DMS53 treated with DMSO at 0.1 percent for 48 hours (cell line): ENCODE results near the gene MAPKAPK3.
"Not testable (repeated sequence)": the region's sequence is repeated elsewhere in the genome, so short reads cannot be mapped to it uniquely, and the experiment has no call there.

Source experiments
- DNase-seq: peaks from one replicate; lab custom pipeline; 2025; ENCODE audit not compliant: unreplicated experiment; lab: John Stamatoyannopoulos, UW

Gene MAPKAPK3

GRCh38 chr3:50652709-50653108 lies 35.8 kb downstream of the MAPKAPK3 start:
- no peak for DNase-seq

DNA sequence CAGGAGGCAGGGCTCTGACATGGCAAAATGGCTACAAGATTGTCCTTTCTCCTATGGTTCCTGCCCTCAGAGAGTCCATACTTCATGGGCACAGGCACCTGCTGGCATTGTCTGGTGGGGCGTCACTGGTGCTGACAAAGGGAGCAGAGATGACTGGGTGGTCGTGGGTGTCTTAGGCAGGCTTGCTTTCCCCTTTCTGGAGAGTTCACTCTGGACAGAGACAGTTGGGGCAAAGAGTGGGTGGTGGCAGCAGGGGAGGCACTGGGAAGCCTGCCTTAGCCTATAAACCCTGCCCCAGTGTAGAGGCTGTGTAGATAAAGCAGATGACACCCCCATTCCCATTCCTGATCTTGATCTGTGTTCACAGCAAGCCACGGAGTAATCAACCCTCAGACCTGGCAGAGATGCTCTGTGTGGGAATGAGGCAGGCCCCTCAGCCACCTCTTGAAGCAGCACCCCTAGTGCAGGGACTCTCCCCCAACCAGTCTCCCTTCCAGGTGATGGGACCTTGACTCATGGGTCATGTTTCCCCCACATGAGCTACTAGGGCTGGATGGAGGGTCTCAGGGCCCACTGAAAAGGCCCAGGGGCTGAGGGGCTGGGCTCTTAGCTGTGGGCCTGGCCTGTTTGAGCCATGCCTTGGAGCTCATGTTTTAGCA lies 37.1 kb downstream of the MAPKAPK3 start:
- DNase-seq = no peak

DNA sequence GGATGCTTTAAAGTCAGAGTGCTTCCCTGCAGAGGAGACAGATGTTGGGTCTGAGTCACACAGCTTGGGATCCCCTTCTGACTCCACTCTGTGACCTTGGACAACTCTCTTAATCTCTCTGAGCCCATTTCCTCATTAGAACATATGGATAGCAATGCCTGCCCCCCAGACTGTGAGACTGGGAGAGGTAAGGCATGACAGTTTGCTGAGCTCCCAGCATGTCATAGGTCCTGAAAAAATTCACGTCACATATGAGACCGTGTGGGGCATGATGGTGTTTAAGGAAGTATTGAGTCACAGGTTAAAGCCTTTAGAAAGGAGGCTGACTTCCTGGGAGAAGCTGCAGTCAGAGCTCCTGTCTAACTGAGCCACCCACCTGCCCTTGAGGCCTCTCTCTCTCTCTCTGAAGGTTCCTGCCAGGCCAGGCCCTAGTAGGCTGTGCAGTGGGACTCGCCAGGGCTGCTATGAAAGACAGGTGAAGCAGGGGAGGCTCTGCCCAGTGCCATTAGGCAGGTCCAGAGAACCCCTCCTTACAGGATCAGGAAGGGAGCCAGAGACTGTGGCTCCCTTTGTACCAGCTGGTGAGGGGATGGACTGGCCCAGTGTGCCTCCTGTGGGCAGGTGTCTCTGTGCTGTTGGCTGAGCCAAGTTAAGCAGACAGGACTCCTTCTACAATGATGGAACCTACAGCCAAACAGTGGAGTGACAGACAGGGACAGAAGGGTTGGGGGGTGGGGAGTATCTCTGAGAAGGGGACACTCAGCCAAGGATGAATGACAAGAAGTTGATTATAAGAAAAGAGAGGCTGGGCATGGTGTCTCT lies 38.3 kb downstream of the MAPKAPK3 start:
- DNase-seq = no peak

DNA sequence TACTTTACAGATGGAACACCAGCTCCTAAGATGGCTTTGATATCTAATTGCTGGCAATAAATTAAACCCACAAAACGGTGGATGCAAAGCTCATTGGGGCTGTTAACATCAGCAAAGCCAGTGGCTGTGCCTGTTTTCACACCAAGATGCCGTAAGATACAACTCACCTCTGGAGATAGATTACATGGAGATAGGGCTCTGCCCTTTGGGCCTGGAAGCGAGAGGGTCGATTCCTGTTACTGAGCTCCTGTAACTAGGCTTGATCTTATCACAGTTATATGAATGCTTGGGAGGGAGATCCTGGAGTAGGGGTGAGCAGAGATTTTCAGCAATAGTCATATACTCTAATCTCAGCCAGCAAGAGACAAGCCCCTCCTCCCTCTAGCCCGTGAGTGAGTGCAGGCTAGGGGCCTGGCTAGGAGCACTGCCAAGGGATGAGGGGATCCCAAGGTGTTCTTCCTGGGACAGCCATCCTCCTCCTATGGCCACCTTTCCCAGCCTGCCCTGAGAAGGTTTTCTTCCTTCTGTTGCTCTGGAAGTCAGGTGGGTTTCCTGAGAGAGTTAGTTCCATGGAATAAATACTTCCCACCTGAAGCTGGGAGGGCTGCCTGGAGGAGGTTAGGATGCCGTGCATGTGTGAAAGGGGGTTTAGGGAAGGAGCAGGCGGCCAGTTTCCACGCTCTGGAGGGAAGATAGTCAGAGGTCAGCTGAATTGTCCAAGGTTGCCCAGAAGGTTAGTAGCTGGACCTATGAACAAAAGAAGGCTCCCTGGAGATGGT lies 39.7 kb downstream of the MAPKAPK3 start:
- no peak for DNase-seq

- DNase-seq = no peak
Observed at GRCh38 chr3:50657407-50657806, 40.5 kb downstream of the MAPKAPK3 start.

DNA sequence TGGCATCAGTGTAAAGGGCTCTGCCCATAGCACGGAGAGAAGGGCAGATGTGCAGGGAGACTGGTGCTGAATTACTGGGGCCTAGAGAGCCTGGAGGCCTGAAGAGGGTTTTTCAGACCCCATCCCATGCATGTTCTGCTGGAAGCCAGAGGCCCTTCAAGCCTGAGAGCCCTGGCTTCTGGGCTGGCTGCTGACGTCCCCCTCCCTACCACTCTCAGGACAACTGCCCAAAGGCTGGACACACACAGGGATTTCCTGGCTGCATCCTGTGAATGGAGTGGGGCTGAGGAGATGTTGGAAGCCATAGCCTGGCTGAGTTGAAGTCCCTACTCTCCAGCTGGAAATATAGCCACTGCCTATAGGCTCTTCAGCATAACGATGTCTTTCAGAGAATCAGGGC lies 40.9 kb downstream of the MAPKAPK3 start:
- DNase-seq = no peak

DNA sequence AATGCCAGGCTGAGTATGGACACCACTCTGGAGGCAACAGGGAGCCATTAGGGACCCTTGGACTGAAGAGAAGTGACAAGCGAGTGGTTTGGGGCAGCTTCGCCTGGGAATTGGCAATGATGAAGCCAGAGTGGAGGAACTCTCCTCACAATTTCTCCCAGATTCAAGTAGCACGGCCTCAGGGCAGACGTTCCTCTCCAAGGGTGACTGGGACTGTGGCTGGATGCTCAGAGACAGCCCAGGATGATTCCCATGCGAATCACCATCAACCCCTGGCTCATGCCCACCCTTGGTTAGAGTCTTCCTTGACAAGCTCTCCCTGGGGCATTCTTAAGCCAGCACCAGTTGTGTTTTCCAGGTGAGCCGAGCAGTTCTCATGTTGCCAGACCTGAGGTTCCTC lies 41.5 kb downstream of the MAPKAPK3 start:
- no peak for DNase-seq

DNA sequence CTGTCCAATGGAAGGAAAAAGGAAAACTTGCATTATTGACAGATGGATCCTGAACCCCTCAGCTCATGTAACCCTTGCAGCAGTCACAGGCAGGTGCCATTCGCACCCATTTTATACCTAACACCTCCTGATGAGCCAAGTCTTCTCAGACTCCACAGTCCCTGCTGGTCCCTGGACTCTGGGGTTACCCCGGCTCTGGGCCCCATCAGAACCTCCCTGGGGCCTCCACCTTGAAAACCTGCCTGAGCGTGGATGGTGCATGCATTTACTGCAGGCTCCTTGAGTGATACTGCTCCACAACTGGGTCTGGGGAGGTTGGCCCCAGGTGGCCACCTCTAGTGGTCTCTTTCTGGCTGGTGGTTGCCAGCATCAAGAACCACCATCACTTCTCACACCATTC lies 41.9 kb downstream of the MAPKAPK3 start:
- no peak for DNase-seq

DNA sequence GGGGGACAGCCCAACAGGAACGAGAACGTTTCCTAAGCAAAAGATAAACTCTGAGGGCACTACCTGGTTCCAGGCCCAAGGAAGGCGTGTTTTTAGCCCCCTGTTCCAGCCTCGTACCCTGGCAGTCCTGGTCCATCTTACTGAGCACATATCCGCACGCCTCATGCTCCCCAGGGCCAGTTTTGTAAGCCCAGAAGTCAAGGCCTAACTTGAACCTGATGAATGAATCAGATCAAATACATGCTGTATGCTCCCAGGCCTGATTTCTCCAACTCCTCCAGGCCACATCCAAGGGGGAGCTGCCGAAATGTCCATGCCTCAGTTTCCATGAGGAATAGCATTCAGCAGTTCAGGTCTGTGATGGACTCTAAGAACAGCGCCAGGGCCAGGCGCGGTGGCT lies 43.4 kb downstream of the MAPKAPK3 start:
- no peak for DNase-seq

GRCh38 chr3:50661321-50661837 lies 44.4 kb downstream of the MAPKAPK3 start:
- DNase-seq = no peak

DNA sequence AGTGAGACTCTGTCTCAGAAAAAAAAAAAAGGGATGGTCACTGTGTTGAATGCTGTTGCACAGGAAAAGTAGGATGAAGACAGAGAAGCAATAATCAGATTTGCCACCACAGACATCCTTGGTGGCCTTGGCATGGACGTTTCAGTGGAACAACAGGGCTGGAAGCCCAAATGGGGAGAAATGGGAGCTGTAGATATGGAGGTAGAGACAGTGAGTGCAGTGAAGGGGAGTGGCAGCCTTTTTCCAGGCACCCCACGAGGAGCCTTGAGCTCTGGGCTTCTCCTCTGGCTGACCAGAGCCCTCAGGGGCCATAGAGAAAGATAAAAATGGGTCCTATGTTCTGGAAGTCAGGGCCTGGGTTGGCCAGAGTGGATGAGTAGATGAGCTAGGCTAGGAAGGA lies 45.5 kb downstream of the MAPKAPK3 start:
- no peak for DNase-seq

- DNase-seq = no peak
Observed at GRCh38 chr3:50665081-50665840, 48.3 kb downstream of the MAPKAPK3 start.

GRCh38 chr3:50665841-50666115 lies 48.8 kb downstream of the MAPKAPK3 start:
- not testable (repeated sequence) for DNase-seq

DNA sequence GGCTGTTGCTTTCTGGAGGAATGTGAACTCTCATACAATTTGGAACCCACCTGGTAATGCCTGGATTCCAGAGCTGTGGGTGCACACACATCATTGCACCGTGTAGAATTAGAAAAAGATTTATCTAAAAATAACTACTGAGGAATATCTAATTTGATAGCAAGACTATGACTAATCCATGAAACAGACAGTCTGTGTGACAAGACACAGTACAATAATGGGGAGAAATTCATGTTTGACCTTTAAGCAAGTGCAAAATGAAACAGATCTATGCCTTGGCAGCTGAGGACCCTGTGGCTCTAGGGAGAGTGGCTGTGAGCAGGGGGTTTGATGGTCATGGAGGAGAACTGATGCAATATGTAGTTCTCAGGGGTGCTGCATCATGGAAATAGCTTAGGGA lies 49.9 kb downstream of the MAPKAPK3 start:
- DNase-seq = no peak

DNA sequence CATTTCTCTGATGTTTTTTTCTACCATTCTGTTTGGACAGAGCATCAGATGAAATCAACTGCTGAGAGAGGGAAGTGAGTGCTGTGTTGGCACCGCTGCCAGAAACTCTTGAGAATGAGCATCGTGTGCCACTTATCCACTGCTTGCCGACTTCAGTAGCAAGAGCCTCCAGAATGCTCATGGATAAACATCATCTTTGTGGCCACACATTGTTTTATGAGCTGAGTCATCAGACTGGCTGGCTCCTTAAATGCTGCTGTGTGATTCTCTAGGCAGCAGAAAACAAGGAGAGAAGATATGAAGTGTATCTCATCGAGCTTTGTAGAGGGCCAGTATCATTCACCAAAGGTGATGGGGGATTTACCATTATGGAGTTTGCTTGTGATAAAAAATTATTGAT lies 54.4 kb downstream of the MAPKAPK3 start:
- DNase-seq = peak; percentile 60

GRCh38 chr3:50672656-50673055 lies 55.7 kb downstream of the MAPKAPK3 start:
- DNase-seq = no peak

DNA sequence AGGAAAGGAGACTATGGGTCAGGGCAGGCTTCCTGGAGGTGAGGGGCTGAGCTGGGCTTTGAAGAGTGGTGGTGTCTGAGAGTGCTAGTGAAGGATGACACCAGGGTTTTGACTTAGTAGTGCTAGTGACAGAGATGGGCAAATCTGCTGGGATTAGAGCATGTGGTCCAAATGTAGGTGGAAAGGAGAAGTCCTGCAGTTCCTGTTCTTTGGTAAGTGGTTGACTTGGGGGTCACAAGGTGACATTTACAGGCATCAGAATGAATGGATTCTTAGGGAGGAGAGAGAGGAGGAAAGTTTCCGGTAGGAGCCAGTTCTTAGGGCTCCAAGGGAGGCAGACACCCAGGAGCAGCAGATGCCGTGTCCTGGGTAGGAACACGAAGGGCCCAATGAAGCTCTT lies 57.0 kb downstream of the MAPKAPK3 start:
- DNase-seq = no peak

- DNase-seq = peak; percentile 7
Observed at GRCh38 chr3:50674349-50675178, 57.6 kb downstream of the MAPKAPK3 start, which contains the start of gene DOCK3. DOCK3 (plus strand) TSS chr3:50674927; CDS start chr3:50675264, 337 bp downstream.

- no peak for DNase-seq
Observed at GRCh38 chr3:50675179-50676030, 58.5 kb downstream of the MAPKAPK3 start.
